Bronchial epithelial cell (primary cell): Measurements from ENCODE around the gene GLRX5. TPM values are rescaled to one million over a fixed set of nuclear protein-coding genes. Genes with fewer than 3 reads are reported as not detected.

Experiments
- DNase-seq: peaks from one replicate; pipeline ENCODE4 v3.0.0-alpha.2; 2010; ENCODE audit warnings: low read depth
- FAIRE-seq: peaks from 2 replicates; lab custom pipeline; 2011; peaks lifted over from hg19 to GRCh38; lab: Jason Lieb, UNC
- H3K27me3 ChIP-seq: 2 replicates; pipeline ENCODE4 v1.5.1; 2011; ENCODE audit warnings: low read length; ENCODE audit not compliant: control insufficient read depth, insufficient read depth
- H3K36me3 ChIP-seq: 2 replicates; pipeline ENCODE4 v1.5.1; 2011; ENCODE audit warnings: low read length; ENCODE audit not compliant: control insufficient read depth, insufficient read depth
- H3K4me3 ChIP-seq: 2 replicates; pipeline ENCODE4 v1.5.1; 2011; ENCODE audit warnings: mild to moderate bottlenecking, low read depth, low read length, control low read depth
- CTCF ChIP-seq: IDR thresholded peaks from 2 replicates; pipeline ENCODE4 v1.5.1; 2011; ENCODE audit warnings: mild to moderate bottlenecking, moderate library complexity, low read length, control low read depth, inconsistent platforms; ENCODE audit not compliant: insufficient read depth, severe bottlenecking
- total RNA-seq: library from RNA; depleted of rRNA; stranded (reverse); fragments of >200 nt; gene quantifications from 2 replicates; pipeline ENCODE4 v1.2.1, GENCODE V29; 2014

GLRX5 gene
- total RNA-seq, 1 donor from 2014 or later: 74.8 TPM

- DNase-seq (no peak), FAIRE-seq (no peak)
- Histone ChIP-seq H3K4me3 (no peak overlapping the region), H3K36me3 (no peaks in the 10 kb centered on the region), H3K27me3 (no peaks in the 10 kb centered on the region)
- TF ChIP-seq CTCF: no peak
Measured at GRCh38 chr14:95496690-95497259, 38.1 kb upstream of the GLRX5 start.

GRCh38 chr14:95497561-95498011 lies 37.3 kb upstream of the GLRX5 start:
- no peak for FAIRE-seq
- H3K27me3 ChIP-seq: no peaks in the 10 kb centered on the region
- no peak for TF ChIP-seq CTCF
- H3K4me3 ChIP-seq: no peak overlapping the region
- no peaks in the 10 kb centered on the region for H3K36me3 ChIP-seq
- DNase-seq: no peak

- no peak for TF ChIP-seq CTCF
- FAIRE-seq (no peak), DNase-seq (no peak)
- H3K36me3 ChIP-seq: no peaks in the 10 kb centered on the region
- peaks cover 2% of the 10 kb centered on the region for H3K27me3 ChIP-seq
- no peak overlapping the region for H3K4me3 ChIP-seq
Measured at GRCh38 chr14:95498622-95499353, 36.1 kb upstream of the GLRX5 start.

GRCh38 chr14:95499354-95499750 lies 35.5 kb upstream of the GLRX5 start:
- no peak overlapping the region for H3K4me3 ChIP-seq
- no peak for DNase-seq
- no peak for TF ChIP-seq CTCF
- FAIRE-seq: no peak
- peaks cover 2% of the 10 kb centered on the region for H3K27me3 ChIP-seq
- H3K36me3 ChIP-seq: no peaks in the 10 kb centered on the region

GRCh38 chr14:95500201-95500681 lies 34.6 kb upstream of the GLRX5 start:
- FAIRE-seq (no peak), DNase-seq (no peak)
- TF ChIP-seq CTCF: no peak

More at GRCh38 chr14:95500201-95500681, 34.6 kb upstream of the GLRX5 start:
- Histone ChIP-seq H3K36me3 (no peaks in the 10 kb centered on the region), H3K4me3 (no peak overlapping the region), H3K27me3 (peaks cover 2% of the 10 kb centered on the region)
